HEK293 (cell line): ENCODE data around the gene ZSWIM3.

Experiments
- HOXC10 ChIP-seq: sonication (generic); formaldehyde crosslinking; IDR thresholded peaks from 2 replicates; pipeline ENCODE4 v1.8.1; 2023; ENCODE audit warnings: mild to moderate bottlenecking, missing genetic modification reagents
- IKZF3 ChIP-seq: fragments of 450-650 bp; IDR thresholded peaks from 2 replicates; pipeline ENCODE4 v1.5.0; 2018; ENCODE audit warnings: missing biosample characterization, mild to moderate bottlenecking, missing genetic modification characterization, moderate library complexity
- PRDM10 ChIP-seq: fragments of 450-650 bp; formaldehyde crosslinking; IDR thresholded peaks from 2 replicates; pipeline ENCODE4 v1.5.1; 2016; ENCODE audit warnings: missing biosample characterization, missing genetic modification characterization
- PRDM2 ChIP-seq: fragments of 450-650 bp; formaldehyde crosslinking; IDR thresholded peaks from 2 replicates; pipeline ENCODE4 v1.5.1; 2016; ENCODE audit warnings: missing biosample characterization, missing genetic modification characterization, borderline replicate concordance
- PRDM4 ChIP-seq: fragments of 450-650 bp; formaldehyde crosslinking; IDR thresholded peaks from 2 replicates; pipeline ENCODE4 v1.5.1; 2017; ENCODE audit warnings: missing biosample characterization, missing genetic modification characterization
- PRDM6 ChIP-seq: fragments of 450-650 bp; formaldehyde crosslinking; IDR thresholded peaks from 2 replicates; pipeline ENCODE4 v1.5.1; 2017; ENCODE audit warnings: missing biosample characterization, missing genetic modification characterization
- REPIN1 ChIP-seq: fragments of 450-650 bp; formaldehyde crosslinking; IDR thresholded peaks from 2 replicates; pipeline ENCODE4 v1.5.1; 2017; ENCODE audit warnings: missing biosample characterization, missing genetic modification characterization, low read depth
- SALL2 ChIP-seq: fragments of 450-650 bp; formaldehyde crosslinking; IDR thresholded peaks from 2 replicates; pipeline ENCODE4 v1.5.0; 2017; ENCODE audit warnings: missing biosample characterization, mild to moderate bottlenecking, missing genetic modification characterization, borderline replicate concordance
- TRIM28 ChIP-seq: IDR thresholded peaks from 2 replicates; pipeline ENCODE4 v1.6.1; 2011; ENCODE audit warnings: low read length, control low read depth, borderline replicate concordance
- ZFP41 ChIP-seq: fragments of 450-650 bp; formaldehyde crosslinking; IDR thresholded peaks from 2 replicates; pipeline ENCODE4 v1.5.1; 2016; ENCODE audit warnings: missing biosample characterization, missing genetic modification characterization, borderline replicate concordance
- ZNF223 ChIP-seq: fragments of 450-650 bp; formaldehyde crosslinking; IDR thresholded peaks from 2 replicates; pipeline ENCODE4 v1.5.1; 2016; ENCODE audit warnings: missing biosample characterization, missing genetic modification characterization
- ZNF302 ChIP-seq: fragments of 450-650 bp; formaldehyde crosslinking; IDR thresholded peaks from 2 replicates; pipeline ENCODE4 v1.5.1; 2016; ENCODE audit warnings: missing biosample characterization, missing genetic modification characterization, low read depth
- ZNF311 ChIP-seq: fragments of 450-650 bp; formaldehyde crosslinking; IDR thresholded peaks from 2 replicates; pipeline ENCODE4 v1.5.1; 2017; ENCODE audit warnings: missing biosample characterization, missing genetic modification characterization, borderline replicate concordance
- ZNF335 ChIP-seq: fragments of 450-650 bp; formaldehyde crosslinking; conservative IDR thresholded peaks from 2 replicates; pipeline ENCODE4 v1.5.1; 2016; ENCODE audit warnings: missing biosample characterization, missing genetic modification characterization
- ZNF362 ChIP-seq: fragments of 450-650 bp; formaldehyde crosslinking; IDR thresholded peaks from 2 replicates; pipeline ENCODE4 v1.5.1; 2016; ENCODE audit warnings: missing biosample characterization, missing genetic modification characterization
- ZNF423 ChIP-seq: fragments of 450-650 bp; formaldehyde crosslinking; IDR thresholded peaks from 2 replicates; pipeline ENCODE4 v1.5.1; 2016; ENCODE audit warnings: missing biosample characterization, missing genetic modification characterization
- ZNF521 ChIP-seq: fragments of 450-650 bp; formaldehyde crosslinking; IDR thresholded peaks from 2 replicates; pipeline ENCODE4 v1.5.1; 2017; ENCODE audit warnings: missing biosample characterization, mild to moderate bottlenecking, missing genetic modification characterization
- ZNF544 ChIP-seq: fragments of 450-650 bp; formaldehyde crosslinking; IDR thresholded peaks from 2 replicates; pipeline ENCODE4 v1.5.0; 2017; ENCODE audit warnings: missing biosample characterization, missing genetic modification characterization
- ZNF670 ChIP-seq: fragments of 450-650 bp; formaldehyde crosslinking; IDR thresholded peaks from 2 replicates; pipeline ENCODE4 v1.5.1; 2016; ENCODE audit warnings: missing biosample characterization, missing genetic modification characterization, low read depth
- ZNF777 ChIP-seq: fragments of 450-650 bp; formaldehyde crosslinking; IDR thresholded peaks from 2 replicates; pipeline ENCODE4 v1.5.1; 2017; ENCODE audit warnings: missing biosample characterization, missing genetic modification characterization, borderline replicate concordance
- ZNF792 ChIP-seq: fragments of 450-650 bp; formaldehyde crosslinking; IDR thresholded peaks from 2 replicates; pipeline ENCODE4 v1.5.1; 2016; ENCODE audit warnings: missing biosample characterization, missing genetic modification characterization
- ZNF830 ChIP-seq: fragments of 450-650 bp; IDR thresholded peaks from 2 replicates; pipeline ENCODE4 v1.5.0; 2018; ENCODE audit warnings: missing biosample characterization, missing genetic modification characterization, low read depth, mild to moderate bottlenecking, moderate library complexity

The ZSWIM3 gene

GRCh38 chr20:45833030-45833882, 24.2 kb upstream of the ZSWIM3 start, which contains the start of gene SNX21 (continued):
- no peak for TF ChIP-seq ZNF302 (tag by site-specific recombination)
- no peak for TF ChIP-seq PRDM10 (tag by site-specific recombination)
- no peak for TF ChIP-seq ZNF362 (tag by site-specific recombination)
- no peak for TF ChIP-seq ZNF830 (tag by site-specific recombination)
- TF ChIP-seq PRDM6 (tag by site-specific recombination) = no peak
- no peak for TF ChIP-seq TRIM28
- no peak for TF ChIP-seq HOXC10 (CRISPR knock-in tag)
- TF ChIP-seq ZFP41 = no peak
- TF ChIP-seq SALL2 (tag by site-specific recombination) = no peak
- no peak for TF ChIP-seq ZNF792 (tag by site-specific recombination)
- TF ChIP-seq IKZF3 (tag by site-specific recombination) = peak; percentile 97
- TF ChIP-seq PRDM2 (tag by site-specific recombination) = no peak
- TF ChIP-seq ZNF223 (tag by site-specific recombination) = no peak
- TF ChIP-seq ZNF670 (tag by site-specific recombination) = no peak
- TF ChIP-seq ZNF311 (tag by site-specific recombination) = no peak
- peak; percentile 90 for TF ChIP-seq ZNF335 (tag by site-specific recombination)
- TF ChIP-seq ZNF521 (tag by site-specific recombination) = no peak
- TF ChIP-seq ZNF423 (tag by site-specific recombination) = no peak
- no peak for TF ChIP-seq REPIN1
- no peak for TF ChIP-seq ZNF777 (tag by site-specific recombination)
- no peak for TF ChIP-seq PRDM4 (tag by site-specific recombination)
- TF ChIP-seq ZNF544 (tag by site-specific recombination) = no peak
